ENCODE results near the gene GSC2.

GSC2 gene

GRCh38 chr22:19105867-19106802, 44.0 kb downstream of the GSC2 start:
- no peak for TF ChIP-seq CEBPB (IDR thresholded peaks at IDR 0.05)
- TF ChIP-seq TCF12 (IDR thresholded peaks at IDR 0.05; ENCODE audit: low read depth), result no peak
- TF ChIP-seq, protein P1, sequence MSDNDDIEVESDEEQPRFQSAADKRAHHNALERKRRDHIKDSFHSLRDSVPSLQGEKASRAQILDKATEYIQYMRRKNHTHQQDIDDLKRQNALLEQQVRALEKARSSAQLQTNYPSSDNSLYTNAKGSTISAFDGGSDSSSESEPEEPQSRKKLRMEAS (IDR thresholded peaks at IDR 0.05), result no peak
- no peak for TF ChIP-seq EP300 (IDR thresholded peaks at IDR 0.05; ENCODE audit: borderline replicate concordance)
- TF ChIP-seq YY1 (IDR thresholded peaks at IDR 0.05; ENCODE audit: low read depth), result no peak
- no peak for TF ChIP-seq FOXM1 (IDR thresholded peaks at IDR 0.05; ENCODE audit: borderline replicate concordance, low read depth)

- no peak for TF ChIP-seq CEBPB (IDR thresholded peaks at IDR 0.05)
- no peak for TF ChIP-seq FOXM1 (IDR thresholded peaks at IDR 0.05; ENCODE audit: borderline replicate concordance, low read depth)
- no peak for TF ChIP-seq TCF12 (IDR thresholded peaks at IDR 0.05; ENCODE audit: low read depth)
- no peak for TF ChIP-seq TEAD4 (IDR thresholded peaks at IDR 0.05)
- TF ChIP-seq, protein P1 (IDR thresholded peaks at IDR 0.05), result no peak
- TF ChIP-seq, protein P2, sequence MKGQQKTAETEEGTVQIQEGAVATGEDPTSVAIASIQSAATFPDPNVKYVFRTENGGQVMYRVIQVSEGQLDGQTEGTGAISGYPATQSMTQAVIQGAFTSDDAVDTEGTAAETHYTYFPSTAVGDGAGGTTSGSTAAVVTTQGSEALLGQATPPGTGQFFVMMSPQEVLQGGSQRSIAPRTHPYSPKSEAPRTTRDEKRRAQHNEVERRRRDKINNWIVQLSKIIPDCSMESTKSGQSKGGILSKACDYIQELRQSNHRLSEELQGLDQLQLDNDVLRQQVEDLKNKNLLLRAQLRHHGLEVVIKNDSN (IDR thresholded peaks at IDR 0.05), result no peak
- no peak for TF ChIP-seq RAD21 (IDR thresholded peaks at IDR 0.05; ENCODE audit: low read depth)
- no peak for TF ChIP-seq ZBTB7A (IDR thresholded peaks at IDR 0.05; ENCODE audit: low read depth)
- no peak for TF ChIP-seq TAF1 (IDR thresholded peaks at IDR 0.05; ENCODE audit: low read depth)
- no peak for TF ChIP-seq EGR1 (IDR thresholded peaks at IDR 0.05)
- no peak for TF ChIP-seq REST (IDR thresholded peaks at IDR 0.05; ENCODE audit: low read depth)
- no peak for TF ChIP-seq EP300 (IDR thresholded peaks at IDR 0.05; ENCODE audit: borderline replicate concordance)
- TF ChIP-seq NFIC (IDR thresholded peaks at IDR 0.05), result no peak
- no peak for TF ChIP-seq CREB1 (IDR thresholded peaks at IDR 0.05; ENCODE audit: low read depth)
- TF ChIP-seq YY1 (IDR thresholded peaks at IDR 0.05; ENCODE audit: low read depth), result no peak
Measured at GRCh38 chr22:19105456-19105855, 44.6 kb downstream of the GSC2 start.

DNA sequence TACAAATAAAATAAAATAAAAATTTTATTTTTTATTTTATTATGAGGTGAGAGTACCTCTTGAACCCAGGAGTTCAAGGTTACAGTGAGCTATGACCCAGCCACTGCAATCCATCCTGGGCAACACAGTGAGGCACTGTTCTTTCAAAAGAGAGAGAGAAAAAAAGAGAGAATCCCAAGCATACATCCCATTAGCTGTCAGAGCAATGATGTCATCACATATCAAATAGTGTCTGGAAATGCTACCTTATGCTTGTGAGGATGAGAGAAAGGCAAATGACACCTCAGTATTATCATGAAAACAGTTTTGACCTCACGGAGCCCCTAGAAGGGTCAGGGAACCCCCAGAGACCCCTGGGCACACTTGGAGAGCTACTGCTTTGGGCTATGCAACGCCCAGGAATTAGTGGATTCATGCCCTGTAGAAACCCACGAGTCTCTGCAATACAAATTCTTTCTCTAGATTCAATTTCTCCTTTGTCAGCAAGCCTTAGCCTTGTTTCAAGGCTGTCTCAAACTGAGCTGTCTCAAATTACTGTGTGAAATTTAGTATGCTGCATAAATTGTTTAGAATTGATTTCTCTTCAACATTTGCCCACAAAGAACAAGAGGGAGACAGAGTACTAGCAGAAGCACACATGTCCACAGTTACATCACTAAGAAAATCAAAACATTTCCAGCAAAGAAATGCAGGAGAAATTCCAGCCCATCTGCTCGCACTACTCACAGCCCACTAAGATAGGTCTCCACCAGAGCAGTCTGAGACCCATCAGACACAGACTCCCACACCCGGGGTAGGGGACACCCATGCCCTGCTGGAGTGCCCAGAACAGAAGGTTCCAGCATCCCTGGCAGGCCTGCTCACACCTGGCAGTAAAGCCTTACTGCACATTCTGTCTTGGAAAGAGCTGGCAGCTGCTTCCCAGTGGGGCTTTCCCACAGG, 45.9 kb downstream of the GSC2 start:
- TF ChIP-seq FOXM1 (IDR thresholded peaks at IDR 0.05; ENCODE audit: borderline replicate concordance, low read depth), result no peak
- no peak for TF ChIP-seq EP300 (IDR thresholded peaks at IDR 0.05; ENCODE audit: borderline replicate concordance)
- no peak for TF ChIP-seq TEAD4 (IDR thresholded peaks at IDR 0.05)
- TF ChIP-seq CEBPB (IDR thresholded peaks at IDR 0.05), result no peak
- no peak for TF ChIP-seq YY1 (IDR thresholded peaks at IDR 0.05; ENCODE audit: low read depth)
- TF ChIP-seq REST (IDR thresholded peaks at IDR 0.05; ENCODE audit: low read depth), result no peak
- no peak for TF ChIP-seq NFIC (IDR thresholded peaks at IDR 0.05)
- TF ChIP-seq, protein P2 (IDR thresholded peaks at IDR 0.05), result no peak
- TF ChIP-seq CREB1 (IDR thresholded peaks at IDR 0.05; ENCODE audit: low read depth), result no peak
- TF ChIP-seq, protein P1 (IDR thresholded peaks at IDR 0.05), result no peak
- TF ChIP-seq ZBTB7A (IDR thresholded peaks at IDR 0.05; ENCODE audit: low read depth), result no peak
- no peak for TF ChIP-seq TCF12 (IDR thresholded peaks at IDR 0.05; ENCODE audit: low read depth)
- TF ChIP-seq RAD21 (IDR thresholded peaks at IDR 0.05; ENCODE audit: low read depth), result no peak
- TF ChIP-seq TAF1 (IDR thresholded peaks at IDR 0.05; ENCODE audit: low read depth), result no peak
- TF ChIP-seq EGR1 (IDR thresholded peaks at IDR 0.05), result no peak

DNA sequence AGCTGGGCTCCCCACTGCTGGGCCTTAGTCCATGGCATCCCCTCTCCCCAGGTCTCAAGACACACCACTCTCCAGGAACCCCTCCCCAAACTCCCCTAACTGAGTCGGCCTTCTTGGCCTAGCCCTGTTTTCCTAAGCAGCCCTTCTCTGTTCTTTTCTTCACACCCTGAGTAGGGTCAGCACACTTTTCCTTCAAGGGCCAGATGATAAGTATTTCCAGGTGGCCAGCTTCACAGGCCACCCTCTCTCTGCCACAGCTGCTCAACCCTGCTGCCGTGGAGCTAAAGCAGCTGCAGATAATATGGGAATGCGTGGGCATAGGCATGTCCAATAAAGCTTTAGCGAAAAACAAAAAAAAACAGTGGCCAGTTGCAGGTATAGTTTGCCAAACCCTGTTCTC, 51.9 kb downstream of the GSC2 start:
- TF ChIP-seq CEBPB (IDR thresholded peaks at IDR 0.05) (no peak), TCF12 (IDR thresholded peaks at IDR 0.05; ENCODE audit: low read depth) (no peak), ZBTB7A (IDR thresholded peaks at IDR 0.05; ENCODE audit: low read depth) (no peak), YY1 (IDR thresholded peaks at IDR 0.05; ENCODE audit: low read depth) (no peak), CREB1 (IDR thresholded peaks at IDR 0.05; ENCODE audit: low read depth) (no peak), NFIC (IDR thresholded peaks at IDR 0.05) (no peak), TAF1 (IDR thresholded peaks at IDR 0.05; ENCODE audit: low read depth) (no peak), EGR1 (IDR thresholded peaks at IDR 0.05) (no peak), EP300 (IDR thresholded peaks at IDR 0.05; ENCODE audit: borderline replicate concordance) (no peak), FOXM1 (IDR thresholded peaks at IDR 0.05; ENCODE audit: borderline replicate concordance, low read depth) (no peak), RAD21 (IDR thresholded peaks at IDR 0.05; ENCODE audit: low read depth) (no peak), REST (IDR thresholded peaks at IDR 0.05; ENCODE audit: low read depth) (no peak), TEAD4 (IDR thresholded peaks at IDR 0.05) (no peak)
- TF ChIP-seq, protein P1 (IDR thresholded peaks at IDR 0.05), result no peak
- TF ChIP-seq, protein P2 (IDR thresholded peaks at IDR 0.05), result no peak
